Measurements from ENCODE around the gene SC5D.

SC5D gene

DNA sequence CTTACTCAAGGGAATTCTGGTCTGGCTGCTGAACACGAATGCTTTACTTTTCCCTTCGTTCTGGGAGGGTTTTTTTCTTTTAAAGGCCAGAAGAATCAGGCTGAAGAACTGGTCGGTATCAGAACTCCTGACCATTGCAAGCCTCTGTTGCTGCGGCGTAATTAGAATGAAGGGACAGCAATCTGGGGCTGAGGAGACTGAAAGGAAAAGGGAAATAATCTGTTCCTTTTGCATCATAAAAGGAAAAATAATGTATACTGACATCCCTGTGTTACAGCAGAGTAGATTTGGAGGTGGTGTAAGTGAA, 670 bp downstream of the SC5D start:
- no peak for DNase-seq

DNA sequence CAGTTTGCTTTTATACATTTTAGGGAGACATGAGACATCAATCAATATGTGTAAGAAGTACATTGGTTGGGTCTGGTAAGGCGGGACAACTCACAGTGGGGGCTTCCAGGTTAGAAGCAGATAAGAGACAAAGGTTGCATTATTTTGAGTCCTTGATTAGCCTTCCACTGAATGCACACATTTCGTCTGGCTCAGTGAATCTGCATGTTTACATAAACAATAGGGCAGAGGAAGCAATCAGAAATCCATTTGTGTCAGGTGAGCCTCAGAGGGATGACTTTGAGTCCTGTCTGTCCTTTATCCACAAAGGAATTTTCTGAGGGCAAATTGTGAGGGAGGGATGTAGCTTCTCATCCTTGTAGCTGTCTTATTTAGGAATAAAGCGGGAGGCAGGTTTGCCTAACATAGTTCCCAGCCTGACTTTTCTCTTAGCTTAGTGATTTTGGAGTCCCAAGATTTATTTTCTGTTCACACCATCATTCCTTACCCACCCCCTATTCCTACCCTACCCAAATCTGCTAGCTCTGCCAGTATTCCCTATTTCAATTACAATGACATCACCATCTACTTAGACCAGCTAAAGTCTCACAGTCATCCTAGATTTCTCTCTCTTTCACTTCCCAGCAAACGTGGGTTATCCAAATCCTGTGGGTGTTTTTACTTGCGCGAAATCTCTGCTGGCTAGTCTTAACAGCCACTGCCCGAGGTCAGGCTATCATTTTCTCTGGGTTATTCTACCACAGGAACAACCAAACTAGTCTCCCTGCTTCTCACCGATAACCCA, 2.9 kb downstream of the SC5D start:
- DNase-seq, result no peak

DNA sequence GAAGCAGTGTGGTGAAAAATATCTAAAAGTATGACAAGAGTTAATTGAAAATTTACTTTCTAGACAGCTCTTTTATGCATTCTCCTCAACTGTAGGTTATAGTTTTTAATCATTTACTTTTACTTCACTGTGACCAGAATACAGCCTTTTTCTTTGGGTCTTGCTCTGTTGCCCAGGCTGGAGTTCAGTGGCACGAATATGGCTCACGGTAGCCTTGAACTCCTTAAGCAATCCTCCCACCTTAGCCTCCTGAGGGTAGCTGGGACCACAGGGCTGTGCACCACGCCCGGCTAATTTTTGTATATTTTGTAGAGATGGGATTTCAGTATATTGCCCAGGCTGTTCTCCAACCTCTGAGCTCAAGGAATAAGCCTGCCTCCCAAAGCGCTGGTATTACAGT, 5.3 kb downstream of the SC5D start:
- DNase-seq, result no peak

DNA sequence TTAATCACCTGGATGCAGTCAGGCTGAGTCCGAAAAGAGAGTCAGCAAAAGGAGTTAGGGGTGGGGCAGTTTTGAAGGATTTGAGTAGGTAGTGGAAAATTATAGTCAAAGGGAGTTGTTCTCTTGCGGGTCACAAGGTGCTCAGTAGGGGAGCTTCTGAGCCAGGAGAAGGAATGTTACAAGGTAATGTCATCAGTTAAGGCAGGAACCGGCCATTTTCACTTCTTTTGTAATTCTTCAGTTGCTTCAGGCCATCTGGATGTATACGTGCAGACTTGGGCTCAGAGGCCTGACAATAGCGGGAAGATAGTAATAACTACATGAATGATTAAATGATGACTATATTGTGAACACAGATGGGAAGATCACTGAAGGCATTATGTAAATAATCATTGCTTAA, 6.2 kb downstream of the SC5D start:
- DNase-seq, result no peak

DNA sequence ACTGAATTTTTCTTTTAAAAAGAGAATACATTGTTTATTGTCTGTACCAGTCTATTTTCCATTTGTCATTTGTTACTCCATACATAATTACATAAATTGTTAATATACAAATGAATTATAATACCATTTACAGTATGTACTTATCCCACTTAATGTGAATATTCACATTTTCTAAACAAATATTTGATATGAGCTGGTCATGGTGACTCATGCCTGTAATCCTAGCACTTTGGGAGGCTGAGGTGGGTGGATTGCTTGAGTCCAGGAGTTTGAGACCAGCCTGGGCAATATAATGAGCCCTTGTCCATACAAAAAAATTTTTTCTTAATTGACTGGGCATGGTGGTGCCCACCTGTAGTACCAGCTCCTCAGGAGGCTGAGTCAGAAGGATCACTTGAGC, 6.8 kb downstream of the SC5D start:
- no peak for DNase-seq

DNA sequence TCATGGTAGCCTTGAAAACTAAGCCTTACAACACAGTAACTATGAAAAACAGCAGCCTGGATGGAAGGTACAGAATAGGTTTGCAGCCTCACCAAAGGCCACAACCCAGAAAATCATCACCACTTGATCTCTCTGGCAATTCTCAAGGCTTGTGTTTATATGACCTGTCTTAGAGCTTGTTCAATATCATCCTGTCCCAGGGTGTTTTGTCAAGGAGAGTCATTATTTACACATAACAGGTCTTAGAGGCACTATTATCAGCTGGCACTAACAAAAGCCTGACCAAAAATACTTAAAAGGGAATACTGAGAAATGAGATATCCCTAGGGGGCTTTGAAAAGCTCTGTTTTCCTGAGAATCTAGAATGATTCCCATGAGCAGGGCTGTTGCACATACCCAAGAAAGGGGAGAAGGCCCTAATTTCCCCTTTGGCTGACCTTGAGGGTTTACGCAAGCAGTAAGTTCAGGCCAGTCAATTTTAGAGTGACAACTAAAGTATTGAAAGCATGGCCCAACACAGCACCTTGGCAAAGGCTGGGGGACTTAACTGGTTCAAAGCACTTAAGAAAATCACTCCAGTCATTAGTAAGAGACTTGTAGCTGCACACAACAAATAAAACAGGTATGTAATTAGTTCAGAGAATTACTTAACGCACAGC, 7.9 kb downstream of the SC5D start:
- no peak for DNase-seq

DNA sequence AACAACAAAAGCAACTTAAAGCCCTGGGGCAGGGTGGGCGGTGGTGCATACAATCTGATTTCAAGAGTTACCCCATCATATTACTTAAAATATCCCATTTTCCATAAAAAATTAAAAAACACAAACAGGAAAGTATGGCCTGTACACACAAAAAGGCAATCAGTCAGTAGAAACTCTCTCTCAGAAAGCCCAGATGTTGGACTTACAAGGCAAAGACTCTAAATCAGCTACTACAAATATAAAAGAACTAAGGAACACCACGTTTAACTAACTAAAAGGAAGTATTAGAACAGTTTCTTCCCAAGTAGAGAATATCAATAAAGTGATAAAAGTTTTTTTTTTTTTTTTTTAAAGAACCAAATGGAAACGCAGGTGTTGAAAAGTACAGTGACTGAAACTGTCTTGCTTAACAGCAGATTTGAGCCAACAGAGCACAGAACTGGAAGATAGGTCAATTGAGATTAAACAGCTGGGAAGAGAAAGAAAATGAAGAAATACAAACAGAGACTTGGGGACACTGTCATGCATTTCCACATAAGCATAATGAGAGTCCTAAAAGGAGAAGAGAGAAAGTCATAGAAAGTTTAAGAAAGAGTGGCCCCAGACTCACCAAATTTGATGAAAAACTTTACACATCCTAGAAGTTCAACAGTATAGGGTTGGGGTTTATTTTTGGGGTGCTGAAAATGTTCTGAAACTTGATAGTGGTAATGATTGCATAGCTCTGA, 8.6 kb downstream of the SC5D start:
- DNase-seq, result no peak

DNA sequence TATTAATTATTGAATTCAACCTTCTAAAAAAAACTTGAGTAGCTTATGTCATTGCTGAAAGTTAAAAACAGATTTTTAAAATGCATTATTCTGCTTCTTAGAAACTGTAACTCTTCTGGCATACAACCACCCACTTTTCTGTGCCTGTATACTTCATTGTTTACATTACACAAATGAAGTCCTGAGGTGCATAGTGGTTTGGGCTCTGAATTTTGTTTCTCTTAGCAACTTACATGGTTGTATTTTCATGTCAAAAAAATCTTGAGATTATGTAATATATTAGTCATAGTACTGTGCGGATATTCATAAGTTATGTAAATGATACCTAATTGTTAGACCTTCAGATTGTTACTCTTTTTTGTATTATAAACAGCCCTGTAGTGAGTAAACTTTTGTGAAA, 12.2 kb downstream of the SC5D start:
- no peak for DNase-seq

DNA sequence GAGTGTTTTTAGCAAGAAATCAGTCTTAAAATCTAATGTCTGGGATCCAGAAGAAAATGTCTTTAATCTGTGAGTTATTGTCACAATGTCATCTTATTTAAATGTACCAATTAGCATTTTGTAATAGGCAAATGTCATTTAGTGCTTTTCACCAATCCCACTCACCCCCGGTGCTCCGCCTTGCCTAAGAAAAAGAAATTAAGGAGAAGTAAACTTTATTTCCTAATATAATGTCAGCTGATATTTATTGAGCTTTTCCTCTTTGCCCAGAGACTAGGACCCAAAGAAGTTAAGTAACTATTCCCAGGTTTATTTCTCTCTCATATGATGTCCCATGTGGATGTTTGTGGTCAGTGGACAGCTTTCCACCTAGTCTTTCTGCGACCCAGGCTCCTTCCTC, 16.2 kb downstream of the SC5D start:
- no peak for DNase-seq

DNA sequence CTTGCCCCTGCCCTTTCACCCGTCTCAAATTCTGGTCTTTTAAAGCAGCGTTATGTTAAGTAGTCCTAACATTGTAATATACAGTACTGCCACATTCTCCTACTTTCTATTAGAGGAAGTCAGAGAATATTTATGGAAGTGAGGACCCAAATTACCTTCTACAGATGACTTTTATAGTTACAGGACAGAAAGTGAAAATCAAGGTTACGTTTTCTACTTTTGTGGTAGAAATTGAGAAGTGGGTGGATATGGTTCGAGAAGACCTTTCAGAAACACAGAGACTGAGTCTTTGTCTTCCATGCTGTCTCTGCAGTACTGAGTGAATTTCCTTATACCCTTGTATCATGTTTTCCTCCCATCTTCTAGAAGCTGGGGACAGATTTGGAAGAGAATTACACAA, 17.1 kb downstream of the SC5D start:
- DNase-seq, result no peak

DNA sequence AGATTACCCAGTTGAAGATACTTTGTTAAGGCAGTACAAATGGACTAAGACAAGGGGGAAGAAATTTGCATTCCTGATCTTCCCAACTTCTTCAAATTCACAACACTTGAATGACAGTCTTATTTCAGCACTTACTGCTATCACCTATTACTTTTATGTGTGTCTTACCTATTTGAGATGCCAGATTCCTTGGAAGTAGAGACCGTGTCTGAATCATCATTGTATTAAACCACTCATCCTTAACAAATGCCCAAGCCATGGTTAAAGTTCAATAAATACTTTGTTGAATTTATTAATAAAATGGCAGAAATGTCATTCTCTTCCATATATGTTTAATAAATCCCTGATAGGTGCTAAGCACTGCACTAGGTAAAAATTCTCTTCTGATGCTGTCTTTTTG, 18.3 kb downstream of the SC5D start:
- DNase-seq, result no peak

DNA sequence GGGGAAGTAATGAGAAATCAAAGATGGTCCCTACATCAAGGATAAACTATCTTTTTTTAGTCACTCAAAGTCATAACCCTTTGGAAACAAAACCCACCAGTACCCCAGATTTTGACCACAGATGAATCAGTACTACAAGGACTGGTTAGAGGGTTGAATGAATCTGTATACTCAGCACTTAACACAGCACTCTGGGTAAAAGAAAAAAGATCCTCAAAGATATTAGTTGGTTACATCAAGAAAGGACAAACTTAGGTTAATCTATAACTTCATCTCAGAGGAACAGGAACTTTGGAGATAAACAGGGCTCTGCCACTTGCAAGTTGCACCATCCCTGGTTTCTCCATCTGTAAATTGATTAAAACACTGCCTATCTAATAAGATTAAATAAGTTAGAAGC, 18.8 kb downstream of the SC5D start:
- no peak for DNase-seq

DNA sequence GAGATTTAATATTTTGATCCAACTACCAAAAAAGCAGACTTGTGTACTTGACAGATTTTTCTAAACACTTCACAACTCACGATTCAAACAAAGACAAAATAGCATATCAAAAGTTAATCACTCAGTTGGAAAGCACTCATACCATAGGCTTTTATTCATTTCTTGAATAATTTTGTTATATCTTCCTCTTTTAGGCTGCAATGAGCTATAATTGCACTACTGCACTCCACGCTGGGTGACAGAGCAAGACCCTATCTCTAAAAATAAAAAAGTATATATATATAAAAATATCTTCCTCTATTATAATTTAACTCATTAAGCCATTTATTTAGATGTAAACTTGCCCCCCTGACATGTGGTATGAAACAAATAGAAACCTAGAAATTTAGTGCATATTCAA, 19.9 kb downstream of the SC5D start:
- DNase-seq, result no peak

DNA sequence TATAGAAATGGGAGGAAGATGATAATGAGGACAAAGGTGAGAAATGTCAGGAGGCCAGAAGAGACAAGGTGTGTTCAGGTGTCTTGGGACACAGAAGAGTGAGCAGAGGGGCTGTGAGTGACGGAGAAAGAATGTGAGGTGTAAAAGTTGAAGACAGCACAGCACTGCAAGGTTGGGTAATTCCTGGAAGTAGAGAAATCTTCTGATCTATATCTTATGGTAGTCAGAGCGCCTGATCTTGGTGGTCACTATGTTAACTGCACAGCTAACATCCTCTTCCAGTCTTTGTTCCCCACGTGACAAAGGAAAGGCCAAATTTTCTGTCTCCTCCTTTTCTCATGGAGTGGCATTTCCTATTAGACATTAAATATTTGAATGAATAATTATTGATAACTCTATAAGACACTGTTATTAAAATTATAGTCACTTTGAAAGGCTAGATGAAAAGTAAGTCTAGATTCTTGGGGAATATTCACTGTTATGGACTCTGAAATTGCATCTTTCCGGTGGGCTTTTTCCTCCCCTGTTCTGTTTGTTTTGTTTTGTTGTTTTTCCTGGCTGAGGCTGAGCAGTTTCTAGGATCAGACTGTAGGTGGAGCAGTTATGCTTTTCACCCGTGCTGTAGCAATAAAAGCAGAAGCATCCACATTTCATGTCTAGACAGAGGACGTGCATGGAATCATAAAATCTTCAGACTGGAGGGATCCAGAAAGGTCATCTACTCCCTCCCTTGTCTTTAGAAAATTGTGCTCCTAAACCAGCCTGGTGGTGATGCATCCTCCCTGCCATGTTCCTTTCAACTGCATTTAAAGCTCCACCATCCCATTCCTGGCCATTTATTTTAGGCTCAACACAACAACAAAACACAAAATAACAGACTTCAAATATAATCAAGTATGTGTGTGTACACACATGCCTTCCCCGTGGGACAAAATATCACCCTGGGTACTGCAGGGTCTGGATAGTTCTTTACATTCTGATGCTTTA, 26.6 kb downstream of the SC5D start:
- no peak for DNase-seq

DNA sequence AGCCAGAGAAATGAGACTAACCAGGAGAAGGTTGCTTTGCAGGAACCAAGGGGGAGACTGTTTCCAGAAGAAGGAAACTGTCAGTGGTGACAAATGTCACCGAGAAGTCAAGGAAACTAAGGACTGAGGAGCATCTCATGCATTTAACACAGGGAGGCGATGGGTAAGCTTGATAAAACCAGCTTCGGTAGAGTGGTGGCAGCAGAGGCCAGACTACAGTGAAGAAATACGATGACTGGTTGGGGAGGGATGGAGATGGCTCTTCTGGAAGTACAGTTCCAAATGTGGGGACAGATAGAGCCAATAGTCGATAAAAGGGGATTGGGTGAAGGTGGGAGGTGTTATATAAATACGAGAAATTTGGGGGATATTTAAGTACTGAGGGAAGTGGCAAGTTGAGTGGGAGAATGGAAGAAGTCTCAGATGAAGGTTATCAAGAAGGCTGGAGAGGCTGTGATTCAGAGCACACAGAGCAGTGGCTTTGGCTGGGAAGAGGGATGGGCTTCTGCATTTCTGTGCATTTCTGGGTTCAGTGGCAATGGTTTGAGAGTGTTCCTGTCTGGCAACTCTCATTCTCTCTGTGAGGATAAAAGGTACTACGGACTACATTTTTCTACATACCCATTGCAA, 29.2 kb downstream of the SC5D start:
- no peak for DNase-seq

DNA sequence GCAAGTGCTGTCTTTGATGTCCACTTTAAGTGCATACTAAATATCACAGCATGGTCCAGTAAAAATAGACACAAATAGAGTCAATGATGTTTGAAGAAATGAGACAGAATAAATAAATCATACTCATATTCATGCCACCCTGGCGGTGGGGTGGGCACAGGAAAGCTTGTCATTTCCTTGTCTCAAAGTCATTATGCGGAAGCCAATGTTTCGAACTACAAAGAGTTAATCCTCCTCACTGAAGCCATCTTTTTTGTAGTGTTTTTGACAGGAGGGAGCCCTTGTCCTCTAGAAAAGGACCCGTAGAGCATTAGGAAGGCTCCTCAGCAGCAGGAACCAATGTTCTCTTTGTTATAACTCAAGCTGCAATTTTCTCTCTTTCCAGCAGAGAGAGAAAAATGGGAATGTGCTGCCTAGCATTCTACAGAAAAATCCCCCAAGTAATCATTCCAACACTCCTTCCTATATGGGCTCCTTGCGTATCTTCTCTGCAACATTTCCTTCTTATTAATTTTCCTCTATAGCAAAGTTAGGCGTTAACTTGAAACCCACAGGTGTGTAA, 30.6 kb downstream of the SC5D start:
- no peak for DNase-seq

DNA sequence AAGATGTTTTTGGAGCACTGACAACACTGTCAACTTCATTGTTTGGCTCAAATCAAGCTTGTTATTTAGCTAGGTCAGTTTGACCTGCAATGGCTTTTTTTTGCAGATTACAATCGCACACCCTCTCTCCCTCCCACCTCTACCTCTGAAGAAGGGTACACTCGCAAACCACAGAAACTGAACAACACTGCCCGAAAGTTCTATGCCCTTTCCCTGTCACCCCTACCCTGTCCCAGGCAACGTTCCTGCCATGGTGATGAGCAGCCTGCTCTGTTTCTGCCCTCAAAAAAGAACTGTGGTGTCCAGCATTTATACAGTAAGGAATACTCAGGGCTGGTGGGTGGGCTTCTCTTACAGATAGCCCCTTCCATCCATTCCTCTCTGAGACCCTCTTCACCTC, 33.7 kb downstream of the SC5D start:
- no peak for DNase-seq

DNA sequence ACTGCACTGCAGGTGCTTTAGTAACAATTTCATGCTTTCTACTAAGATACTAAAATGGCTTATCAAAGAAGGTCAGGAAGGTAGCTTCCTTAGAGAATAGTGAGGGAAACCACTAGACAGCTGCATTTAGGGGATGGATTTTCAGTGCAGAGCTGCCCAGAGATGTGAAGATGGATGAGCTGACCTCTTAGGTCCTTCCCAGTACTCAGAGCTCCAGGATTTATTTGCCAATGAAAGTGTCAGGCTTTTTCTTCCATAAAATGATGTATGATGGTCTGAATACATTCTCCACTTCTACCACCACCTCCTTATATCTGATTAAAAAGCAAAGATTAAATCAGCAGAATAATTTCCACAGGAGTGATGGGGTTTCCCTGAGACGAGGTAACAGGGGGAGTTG, 35.0 kb downstream of the SC5D start:
- DNase-seq, result no peak

DNA sequence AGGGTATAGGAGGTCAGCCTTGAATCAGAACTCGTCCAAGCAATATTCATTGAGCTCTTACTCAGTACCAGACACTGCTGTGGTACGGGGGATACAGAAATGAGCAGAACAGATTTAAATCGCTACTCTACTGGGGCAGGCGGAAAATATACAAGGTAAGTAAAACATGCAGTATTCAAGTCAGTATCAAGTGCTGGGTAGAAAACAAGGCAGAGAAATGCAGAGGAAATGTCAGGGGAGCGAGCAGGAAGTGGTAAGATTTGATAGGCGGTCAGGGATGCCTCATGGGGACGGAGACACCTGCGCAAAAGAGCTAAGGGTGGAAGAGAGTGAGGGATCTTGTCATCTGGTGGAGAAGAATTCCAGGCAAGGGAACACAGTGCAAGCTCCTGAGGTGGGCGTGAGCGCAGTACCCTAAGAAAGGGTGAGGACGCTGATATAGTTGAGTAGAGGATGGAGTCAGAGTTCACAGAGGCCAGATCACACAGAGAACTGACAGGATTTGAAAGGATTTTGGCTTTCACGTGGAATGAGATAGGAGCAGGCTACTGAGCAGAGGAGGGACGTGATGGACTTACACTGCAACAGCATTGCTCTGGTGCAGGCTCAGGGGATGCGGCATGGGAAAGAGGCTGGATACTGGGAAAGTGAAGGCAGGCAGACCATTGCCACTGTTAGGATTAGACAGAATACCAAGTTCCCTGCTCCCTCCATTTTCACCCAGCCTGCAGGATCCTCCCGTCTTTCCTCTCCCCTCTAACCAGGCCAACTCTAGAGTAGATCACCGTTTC, 35.8 kb downstream of the SC5D start:
- no peak for DNase-seq

DNA sequence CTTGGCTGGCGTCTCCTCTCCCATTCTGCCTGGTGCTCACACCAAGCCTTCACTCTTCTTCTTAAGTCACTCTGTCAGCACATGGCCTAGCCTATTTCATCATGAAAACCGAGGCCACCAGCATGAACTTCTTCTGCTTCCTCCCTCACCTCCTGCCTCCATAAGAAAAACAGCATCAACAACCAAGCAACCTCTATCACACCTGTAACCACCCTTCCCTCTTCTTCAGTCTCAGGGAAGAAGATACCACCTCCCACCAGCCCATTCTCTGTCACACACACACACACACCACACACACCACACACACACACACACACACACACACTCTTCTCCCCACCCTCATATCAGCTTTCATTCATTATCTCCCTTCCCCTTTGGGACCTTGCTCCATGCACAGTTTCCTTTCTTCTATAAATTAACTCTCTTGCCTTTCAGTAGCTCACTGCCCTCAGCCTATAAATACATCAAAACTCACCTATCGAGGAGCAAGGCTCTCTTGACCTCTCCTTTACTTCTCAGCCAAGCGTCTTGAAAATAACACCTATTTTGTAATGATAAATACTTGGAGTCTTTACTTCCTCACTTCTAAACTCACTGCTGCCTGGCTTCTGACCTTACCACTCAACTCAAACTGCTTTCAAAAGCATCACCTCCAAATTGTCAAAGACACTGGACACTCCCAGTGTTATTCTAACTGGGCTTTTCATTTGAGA, 36.6 kb downstream of the SC5D start:
- no peak for DNase-seq
